Measurements from ENCODE around the gene ARSK. TPM values are rescaled to one million over a fixed set of nuclear protein-coding genes. Genes with fewer than 3 reads are reported as not detected.
A peak's percentile ranks its signal among the peaks of the same experiment; 100 is the strongest.
"Not testable (repeated sequence)": the region's sequence is repeated elsewhere in the genome, so short reads cannot be mapped to it uniquely, and the experiment has no call there.

ARSK gene
- total RNA-seq, 4 donors from 2014 or later, result 4.1 to 28.2 (median 12.9) TPM

GRCh38 chr5:95644351-95645042 lies 89.6 kb downstream of the ARSK start:
- peak; percentile 38 to 55 for DNase-seq
- no peaks in the 10 kb centered on the region for H3K9me3 ChIP-seq
- H3K27ac ChIP-seq, result peak overlapping the region; percentile 86 to 93
- no peaks in the 10 kb centered on the region for H3K4me1 ChIP-seq
- TF ChIP-seq POLR2A (IDR thresholded peaks at IDR 0.05), result no peak
- peak; percentile 63 to 67 (median 66) for TF ChIP-seq CTCF (IDR thresholded peaks at IDR 0.05)
- no peaks in the 10 kb centered on the region for H3K36me3 ChIP-seq
- intact Hi-C loops (cut with DNase I; ENCODE audit: low total_unique reads), result loop anchor here (10.0 kb wide), 1 partner anchor 200 kb away; no protein-coding TSS in a partner anchor
- H3K4me3 ChIP-seq, result no peak overlapping the region
- H3K27me3 ChIP-seq, result no peaks in the 10 kb centered on the region

- Histone ChIP-seq H3K27ac (peak overlapping the region; percentile 86 to 93), H3K4me3 (peak overlapping the region; percentile 44 to 58)
- intact Hi-C loops (cut with DNase I; ENCODE audit: low total_unique reads), result loop anchor here (10.0 kb wide), 1 partner anchor 199 kb away; no protein-coding TSS in a partner anchor
- H3K36me3 ChIP-seq, H3K4me1 ChIP-seq, H3K9me3 ChIP-seq, H3K27me3 ChIP-seq, DNase-seq: not testable (repeated sequence)
Observed at GRCh38 chr5:95646226-95646568, 91.3 kb downstream of the ARSK start.

GRCh38 chr5:95646569-95647431 lies 91.9 kb downstream of the ARSK start, which contains the start of gene RFESD:
Gene RFESD (plus strand): TSS chr5:95646777. CDS start chr5:95652272, 5,495 bp downstream.
- intact Hi-C loops (cut with DNase I; ENCODE audit: low total_unique reads), result loop anchor here (10.0 kb wide), 1 partner anchor 198 kb away; no protein-coding TSS in a partner anchor
- H3K9me3 ChIP-seq, result no peaks in the 10 kb centered on the region
- H3K27ac ChIP-seq, result peak within 1 kb of the TSS; percentile 86 to 93
- H3K4me1 ChIP-seq, result no peaks in the 10 kb centered on the region
- peak; percentile 98 for DNase-seq
- H3K4me3 ChIP-seq, result peak within 1 kb of the TSS; percentile 44 to 58
- H3K36me3 ChIP-seq, result no peaks in the 10 kb centered on the region
- peak; percentile 90 to 94 for TF ChIP-seq POLR2A (IDR thresholded peaks at IDR 0.05)
- TF ChIP-seq CTCF (IDR thresholded peaks at IDR 0.05), result peak in 2 of 4 experiments; percentile 19 to 28
- H3K27me3 ChIP-seq, result no peaks in the 10 kb centered on the region

- intact Hi-C loops (cut with DNase I; ENCODE audit: low total_unique reads), result loop anchor here (10.0 kb wide), 1 partner anchor 197 kb away; no protein-coding TSS in a partner anchor
- H3K9me3 ChIP-seq, result no peaks in the 10 kb centered on the region
- H3K4me1 ChIP-seq, result no peaks in the 10 kb centered on the region
- DNase-seq, result no peak
- peak overlapping the region in 1 of 2 donors; percentile 86 for H3K27ac ChIP-seq
- H3K27me3 ChIP-seq, result no peaks in the 10 kb centered on the region
- H3K36me3 ChIP-seq, result no peaks in the 10 kb centered on the region
- TF ChIP-seq CTCF (IDR thresholded peaks at IDR 0.05), result no peak
- TF ChIP-seq POLR2A (IDR thresholded peaks at IDR 0.05), result no peak
- no peak overlapping the region for H3K4me3 ChIP-seq
Observed at GRCh38 chr5:95647886-95648860, 93.3 kb downstream of the ARSK start.

- DNase-seq, result no peak
- TF ChIP-seq POLR2A (IDR thresholded peaks at IDR 0.05) (no peak), CTCF (IDR thresholded peaks at IDR 0.05) (no peak)
- H3K9me3 ChIP-seq, result no peaks in the 10 kb centered on the region
- no peak overlapping the region for H3K4me3 ChIP-seq
- intact Hi-C loops (cut with DNase I; ENCODE audit: low total_unique reads), result loop anchor here (10.0 kb wide), 1 partner anchor 196 kb away; no protein-coding TSS in a partner anchor
- H3K27me3 ChIP-seq, result no peaks in the 10 kb centered on the region
- no peak overlapping the region for H3K27ac ChIP-seq
- H3K4me1 ChIP-seq, result no peaks in the 10 kb centered on the region
- no peaks in the 10 kb centered on the region for H3K36me3 ChIP-seq
Observed at GRCh38 chr5:95649274-95649673, 94.4 kb downstream of the ARSK start.

Data from uterus (tissue), 4 donors.